K562 (cell line): ENCODE data around the gene UPK2.
A peak's percentile ranks its signal among the peaks of the same experiment; 100 is the strongest.

Experiments
- E2F5 ChIP-seq: sonication (generic); formaldehyde crosslinking; IDR thresholded peaks from 2 replicates; pipeline ENCODE4 v1.8.0; 2022; ENCODE audit warnings: mild to moderate bottlenecking, missing genetic modification reagents
- MAZ ChIP-seq, 2 experiments: fragments of 450-650 bp in 1 of 2; sonication (generic) in 1 of 2; formaldehyde crosslinking; IDR thresholded peaks in 1 of 2; conservative IDR thresholded peaks in 1 of 2; 2 replicates each; pipeline versions ENCODE4 v1.4.0 to v1.5.0; 2020; ENCODE audit warnings: mild to moderate bottlenecking in 1 of 2, missing genetic modification reagents in 1 of 2
- PTTG1 ChIP-seq: fragments of 450-650 bp; IDR thresholded peaks from 2 replicates; pipeline ENCODE4 v1.6.1; 2016; ENCODE audit warnings: low read depth, mild to moderate bottlenecking, missing genetic modification characterization, missing compliant biosample characterization
- SP2 ChIP-seq: IDR thresholded peaks from 2 replicates; pipeline ENCODE4 v1.6.1; 2011; ENCODE audit warnings: mild to moderate bottlenecking, low read depth, low read length, moderate library complexity; ENCODE audit not compliant: poor library complexity, severe bottlenecking; ENCODE audit errors: extremely low read depth
- SRSF3 ChIP-seq: fragments of 200-400 bp; formaldehyde crosslinking; IDR thresholded peaks from 2 replicates; pipeline ENCODE4 v1.6.1; 2016; ENCODE audit warnings: mild to moderate bottlenecking, low read length, moderate library complexity; ENCODE audit not compliant: insufficient read depth
- STAT5B ChIP-seq: fragments of 250-450 bp; sonication (Bioruptor Pico); IDR thresholded peaks from 2 replicates; pipeline ENCODE4 v1.8.0; 2021; ENCODE audit warnings: mild to moderate bottlenecking, inconsistent platforms
- U2AF2 ChIP-seq: fragments of 200-400 bp; formaldehyde crosslinking; optimal IDR thresholded peaks from 2 replicates; pipeline ENCODE3; 2017; ENCODE audit warnings: low read depth, mild to moderate bottlenecking, low read length
- ZC3H11A ChIP-seq: IDR thresholded peaks from 2 replicates; pipeline ENCODE4 v1.6.1; 2012; ENCODE audit warnings: low read depth, low read length, improper control_type of control experiment
- ZNF668 ChIP-seq: fragments of 250-450 bp; sonication (Bioruptor Pico); IDR thresholded peaks from 2 replicates; pipeline ENCODE4 v1.8.0; 2022; ENCODE audit warnings: mild to moderate bottlenecking, inconsistent platforms

GRCh38 chr11:118928101-118928869, 27.8 kb upstream of the UPK2 start:
- TF ChIP-seq ZNF668 (CRISPR knock-in tag) = no peak
- no peak for TF ChIP-seq SRSF3
- no peak for TF ChIP-seq ZC3H11A
- no peak for TF ChIP-seq STAT5B (CRISPR knock-in tag)
- no peak for TF ChIP-seq PTTG1 (tag)
- no peak for TF ChIP-seq E2F5 (CRISPR knock-in tag)
- TF ChIP-seq MAZ (CRISPR knock-in tag; conservative IDR thresholded peaks at IDR 0.05 in 1 of 2, IDR thresholded peaks at IDR 0.05 in 1 of 2) = peak; percentile 62 to 76
- TF ChIP-seq SP2 = peak; percentile 75
- no peak for TF ChIP-seq U2AF2
